ENCODE results near the gene FHIT. TPM values are rescaled to one million over a fixed set of nuclear protein-coding genes. Genes with fewer than 3 reads are reported as not detected.

Gene FHIT
- total and polyA plus RNA-seq, 8 donors = 1.8 to 10.6 (median 7.1) TPM

DNA sequence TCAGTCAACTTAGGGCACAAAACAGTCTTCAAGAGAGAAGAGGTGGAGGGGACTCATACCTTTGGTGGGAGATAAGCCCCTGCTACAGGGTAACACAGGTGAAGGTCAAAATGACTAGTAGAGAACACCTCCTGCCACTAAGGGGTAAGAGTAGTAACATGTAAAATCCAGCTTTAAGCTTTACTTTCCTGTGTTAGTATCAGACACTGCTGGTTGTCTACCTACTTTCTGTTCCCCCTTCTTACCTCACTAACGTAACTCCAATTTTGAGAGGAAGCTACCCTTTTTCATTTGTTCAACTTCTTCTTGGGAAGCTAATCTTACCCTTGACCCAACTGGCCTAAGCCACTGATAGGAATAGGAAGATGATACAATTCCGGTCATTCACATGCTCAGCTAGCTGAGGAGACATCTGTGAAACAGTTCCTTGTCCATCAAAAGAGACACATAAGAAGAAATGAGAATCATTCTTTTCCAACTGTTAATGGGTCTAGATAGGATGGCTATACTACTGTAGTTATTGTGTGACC is 1374.7 kb downstream of the FHIT start:
- intact Hi-C loops (cut with DNase I; ENCODE audit: low total_unique reads) = no loop called here
- Histone ChIP-seq H3K4me1 (no peaks in the 10 kb centered on the region), H3K36me3 (no peaks in the 10 kb centered on the region), H3K9me3 (no peaks in the 10 kb centered on the region), H3K27ac (no peak overlapping the region), H3K4me3 (no peak overlapping the region), H3K27me3 (no peaks in the 10 kb centered on the region)
- DNase-seq = no peak
- no peak for TF ChIP-seq EP300 (IDR thresholded peaks at IDR 0.05)
- TF ChIP-seq, protein P1, sequence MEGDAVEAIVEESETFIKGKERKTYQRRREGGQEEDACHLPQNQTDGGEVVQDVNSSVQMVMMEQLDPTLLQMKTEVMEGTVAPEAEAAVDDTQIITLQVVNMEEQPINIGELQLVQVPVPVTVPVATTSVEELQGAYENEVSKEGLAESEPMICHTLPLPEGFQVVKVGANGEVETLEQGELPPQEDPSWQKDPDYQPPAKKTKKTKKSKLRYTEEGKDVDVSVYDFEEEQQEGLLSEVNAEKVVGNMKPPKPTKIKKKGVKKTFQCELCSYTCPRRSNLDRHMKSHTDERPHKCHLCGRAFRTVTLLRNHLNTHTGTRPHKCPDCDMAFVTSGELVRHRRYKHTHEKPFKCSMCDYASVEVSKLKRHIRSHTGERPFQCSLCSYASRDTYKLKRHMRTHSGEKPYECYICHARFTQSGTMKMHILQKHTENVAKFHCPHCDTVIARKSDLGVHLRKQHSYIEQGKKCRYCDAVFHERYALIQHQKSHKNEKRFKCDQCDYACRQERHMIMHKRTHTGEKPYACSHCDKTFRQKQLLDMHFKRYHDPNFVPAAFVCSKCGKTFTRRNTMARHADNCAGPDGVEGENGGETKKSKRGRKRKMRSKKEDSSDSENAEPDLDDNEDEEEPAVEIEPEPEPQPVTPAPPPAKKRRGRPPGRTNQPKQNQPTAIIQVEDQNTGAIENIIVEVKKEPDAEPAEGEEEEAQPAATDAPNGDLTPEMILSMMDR (IDR thresholded peaks at IDR 0.05) = no peak
- no peak for TF ChIP-seq POLR2AphosphoS5 (IDR thresholded peaks at IDR 0.05)
- no peak for TF ChIP-seq POLR2A (IDR thresholded peaks at IDR 0.05)
- 86 to 93% (median 91%) methylated on average over 2 of the region's 2 CpGs for WGBS, 5 donors

- H3K36me3 ChIP-seq = no peaks in the 10 kb centered on the region
- DNase-seq = no peak
- H3K27me3 ChIP-seq = no peaks in the 10 kb centered on the region
- intact Hi-C loops (cut with DNase I; ENCODE audit: low total_unique reads) = no loop called here
- no peaks in the 10 kb centered on the region for H3K4me1 ChIP-seq
- WGBS, 5 donors = 69 to 77% (median 74%) methylated on average over 8 of the region's 8 CpGs
- no peak overlapping the region for H3K27ac ChIP-seq
- H3K9me3 ChIP-seq = no peaks in the 10 kb centered on the region
- no peak for TF ChIP-seq POLR2AphosphoS5 (IDR thresholded peaks at IDR 0.05)
- TF ChIP-seq, protein P1 (IDR thresholded peaks at IDR 0.05) = no peak
- TF ChIP-seq POLR2A (IDR thresholded peaks at IDR 0.05) = no peak
- no peak for TF ChIP-seq EP300 (IDR thresholded peaks at IDR 0.05)
- H3K4me3 ChIP-seq = no peak overlapping the region
These were observed 1377.5 kb downstream of the FHIT start for GRCh38 chr3:59873576-59874230.

- Histone ChIP-seq H3K4me3 (no peak overlapping the region), H3K4me1 (no peaks in the 10 kb centered on the region)
These were observed 1379.1 kb downstream of the FHIT start for GRCh38 chr3:59872128-59872527.

DNA sequence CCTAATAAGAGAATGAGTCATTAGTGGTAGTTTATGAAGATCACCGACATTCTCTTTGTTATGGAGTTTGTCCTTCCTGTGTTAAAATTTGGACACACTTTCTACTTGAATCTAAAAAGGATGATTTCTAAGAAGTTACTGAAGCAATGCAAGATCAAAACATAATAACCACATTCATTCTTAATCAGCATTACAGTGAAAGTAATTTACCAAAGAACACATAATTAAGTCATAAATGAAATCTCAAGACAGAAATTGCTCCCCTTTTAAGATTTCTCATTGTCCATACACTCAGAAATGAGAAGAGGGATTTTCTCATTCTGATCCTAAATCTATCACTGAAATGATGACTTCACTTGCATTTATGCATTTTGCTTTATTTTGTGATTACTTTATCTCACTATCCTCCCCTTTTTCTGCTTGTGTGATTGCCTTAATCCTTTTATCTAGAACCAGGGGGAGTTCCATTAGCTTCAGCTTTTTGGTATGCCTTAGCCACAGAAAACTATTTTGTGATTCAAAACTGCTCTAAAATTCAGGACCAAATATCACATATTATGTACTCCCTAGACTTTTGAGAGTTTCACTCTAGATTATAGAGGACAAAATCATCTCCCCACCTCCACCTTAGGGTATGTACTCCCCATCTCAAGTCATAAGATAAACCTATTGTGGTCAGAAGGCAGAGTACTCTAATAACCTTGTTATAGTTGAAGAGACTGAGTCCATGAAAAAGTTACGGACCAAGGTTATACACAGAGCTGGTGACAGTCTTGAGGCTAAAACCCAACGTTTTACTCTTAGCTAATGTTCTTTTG is 1383.9 kb downstream of the FHIT start:
- H3K9me3 ChIP-seq = no peaks in the 10 kb centered on the region
- no peaks in the 10 kb centered on the region for H3K27me3 ChIP-seq
- H3K27ac ChIP-seq = no peak overlapping the region
- intact Hi-C loops (cut with DNase I; ENCODE audit: low total_unique reads) = loop anchor here (10.0 kb wide), 1 partner anchor 293 kb away; no protein-coding TSS in a partner anchor
- H3K4me1 ChIP-seq = no peaks in the 10 kb centered on the region
- H3K4me3 ChIP-seq = no peak overlapping the region
- 72 to 80% (median 77%) methylated on average over 3 of the region's 3 CpGs for WGBS, 5 donors
- TF ChIP-seq EP300 (IDR thresholded peaks at IDR 0.05) (no peak), POLR2A (IDR thresholded peaks at IDR 0.05) (no peak), POLR2AphosphoS5 (IDR thresholded peaks at IDR 0.05) (no peak)
- TF ChIP-seq, protein P1 (IDR thresholded peaks at IDR 0.05) = no peak
- H3K36me3 ChIP-seq = no peaks in the 10 kb centered on the region
- DNase-seq = no peak

More at GRCh38 chr3:59872128-59872527, 1379.1 kb downstream of the FHIT start:
- intact Hi-C loops (cut with DNase I; ENCODE audit: low total_unique reads) = no loop called here
- TF ChIP-seq EP300 (IDR thresholded peaks at IDR 0.05) (no peak), POLR2A (IDR thresholded peaks at IDR 0.05) (no peak), POLR2AphosphoS5 (IDR thresholded peaks at IDR 0.05) (no peak)
- TF ChIP-seq, protein P1 (IDR thresholded peaks at IDR 0.05) = no peak
- WGBS, 5 donors = 73 to 89% (median 77%) methylated on average over 3 of the region's 3 CpGs
- H3K9me3 ChIP-seq = no peaks in the 10 kb centered on the region
- H3K36me3 ChIP-seq = no peaks in the 10 kb centered on the region
- no peak overlapping the region for H3K27ac ChIP-seq
- no peak for DNase-seq
- H3K27me3 ChIP-seq = no peaks in the 10 kb centered on the region
